SK-N-SH (cell line): ENCODE results near the gene ATF4. TPM values are rescaled to one million over a fixed set of nuclear protein-coding genes. Genes with fewer than 3 reads are reported as not detected.
"Not testable (repeated sequence)": the region's sequence is repeated elsewhere in the genome, so short reads cannot be mapped to it uniquely, and the experiment has no call there.

Experiments used
- CTCF ChIA-PET: fragments of 300-600, 350-600 bp; formaldehyde crosslinking; extraction: SDS; loops from one replicate; lab custom pipeline; 2021; lab: Yijun Ruan, JAX
- POLR2A ChIA-PET: fragments of 350-600 bp; sonication (Branson Sonifier 250); formaldehyde crosslinking; extraction: SDS; loops from one replicate; lab custom pipeline; 2020; ENCODE audit warnings: antibody characterized with exemption, inconsistent platforms; lab: Yijun Ruan, JAX
- DNase-seq: peaks from one replicate; pipeline ENCODE4 v3.0.0; 2012
- H2AFZ ChIP-seq: fragments of 200-600 bp; sonication (generic); 2 replicates; pipeline ENCODE4 v1.8.1; 2016; ENCODE audit warnings: antibody characterized with exemption, mild to moderate bottlenecking, low read depth
- H3F3A ChIP-seq: fragments of 200-600 bp; sonication (generic); replicated peaks from 2 replicates; pipeline ENCODE3; 2016; ENCODE audit warnings: antibody characterized with exemption, mild to moderate bottlenecking; ENCODE audit not compliant: insufficient read depth
- H3K27ac ChIP-seq, 2 experiments: fragments of 200-500 bp in 1 of 2; fragments of 200-600 bp in 1 of 2; sonication (Bioruptor generic) in 1 of 2; sonication (generic), shearing (Covaris generic) in 1 of 2; 2 replicates each; pipeline versions ENCODE4 v1.5.1 to v1.6.1; 2014 to 2016; ENCODE audit warnings: low read depth in 2 of 2, inconsistent platforms in 1 of 2, low read length in 1 of 2, mild to moderate bottlenecking in 1 of 2, mixed read lengths in 1 of 2
- H3K27me3 ChIP-seq: fragments of 200-600 bp; sonication (generic), shearing (Covaris generic); 2 replicates; pipeline ENCODE4 v1.6.1; 2016; ENCODE audit warnings: mixed run types; ENCODE audit not compliant: insufficient read depth
- H3K36me3 ChIP-seq, 2 experiments: fragments of 200-500 bp in 1 of 2; fragments of 200-600 bp in 1 of 2; sonication (Bioruptor generic) in 1 of 2; sonication (generic) in 1 of 2; replicated peaks in 1 of 2; 2 replicates each; pipeline versions ENCODE3 to v1.5.1; 2014 to 2016; ENCODE audit warnings: low read length in 1 of 2, mild to moderate bottlenecking in 1 of 2; ENCODE audit not compliant: insufficient read depth in 2 of 2, control insufficient read depth in 1 of 2
- H3K4me1 ChIP-seq, 2 experiments: fragments of 200-500 bp in 1 of 2; fragments of 200-600 bp in 1 of 2; sonication (Bioruptor generic) in 1 of 2; sonication (generic), shearing (Covaris generic) in 1 of 2; 2 replicates each; pipeline versions ENCODE4 v1.5.1 to v1.6.1; 2014 to 2016; ENCODE audit warnings: low read depth in 1 of 2, low read length in 1 of 2, mixed run types in 1 of 2; ENCODE audit not compliant: insufficient read depth in 2 of 2, control insufficient read depth in 1 of 2
- H3K4me2 ChIP-seq: fragments of 200-600 bp; sonication (generic), shearing (Covaris generic); 2 replicates; pipeline ENCODE4 v1.6.1; 2017; ENCODE audit warnings: mixed run types
- H3K4me3 ChIP-seq, 2 experiments: fragments of 200-500 bp in 1 of 2; fragments of 200-600 bp in 1 of 2; sonication (Bioruptor generic) in 1 of 2; sonication (generic), shearing (Covaris generic) in 1 of 2; 2 replicates each; pipeline versions ENCODE4 v1.5.1 to v1.8.1; 2014 to 2016; ENCODE audit warnings: low read depth in 2 of 2, inconsistent platforms in 1 of 2, low read length in 1 of 2, mild to moderate bottlenecking in 1 of 2, mixed read lengths in 1 of 2, moderate library complexity in 1 of 2
- H3K79me2 ChIP-seq: fragments of 200-600 bp; sonication (generic); 2 replicates; pipeline ENCODE4 v1.8.1; 2017; ENCODE audit warnings: mild to moderate bottlenecking; ENCODE audit not compliant: insufficient read depth
- H3K9ac ChIP-seq: fragments of 200-600 bp; sonication (generic); 2 replicates; pipeline ENCODE4 v1.6.1; 2017; ENCODE audit warnings: mixed run types
- H3K9me2 ChIP-seq: fragments of 200-600 bp; sonication (generic); 2 replicates; pipeline ENCODE4 v1.6.1; 2017; ENCODE audit warnings: mixed run types
- H3K9me3 ChIP-seq: fragments of 200-600 bp; sonication (generic); 2 replicates; pipeline ENCODE4 v1.6.1; 2017; ENCODE audit warnings: mixed run types, mild to moderate bottlenecking, moderate library complexity
- H4K20me1 ChIP-seq: fragments of 200-600 bp; sonication (generic); 2 replicates; pipeline ENCODE4 v1.6.1; 2017; ENCODE audit warnings: mild to moderate bottlenecking, mixed run types; ENCODE audit not compliant: insufficient read depth
- FOXJ3 ChIP-seq: sonication (generic); formaldehyde crosslinking; IDR thresholded peaks from 2 replicates; pipeline ENCODE4 v1.5.1; 2020; ENCODE audit warnings: mild to moderate bottlenecking, missing genetic modification reagents
- FOXM1 ChIP-seq: IDR thresholded peaks from 2 replicates; pipeline ENCODE4 v1.4.0; 2012; ENCODE audit warnings: low read depth, mild to moderate bottlenecking
- IRF3 ChIP-seq: fragments of 150-350 bp; IDR thresholded peaks from 2 replicates; pipeline ENCODE4 v1.6.1; 2016; ENCODE audit warnings: mild to moderate bottlenecking, low read depth, low read length
- MAX ChIP-seq: IDR thresholded peaks from 2 replicates; pipeline ENCODE4 v1.4.0; 2012; ENCODE audit warnings: low read depth
- NFIC ChIP-seq: IDR thresholded peaks from 2 replicates; pipeline ENCODE4 v1.4.0; 2012; ENCODE audit warnings: borderline replicate concordance
- POLR2AphosphoS5 ChIP-seq: IDR thresholded peaks from 2 replicates; pipeline ENCODE4 v1.6.1; 2012; ENCODE audit warnings: low read depth, low read length
- RFX5 ChIP-seq: IDR thresholded peaks from 2 replicates; pipeline ENCODE4 v1.6.1; 2012; ENCODE audit warnings: mild to moderate bottlenecking, improper control_type of control experiment, low read length
- SIN3A ChIP-seq: IDR thresholded peaks from 2 replicates; pipeline ENCODE4 v1.6.1; 2012; ENCODE audit warnings: low read depth, mild to moderate bottlenecking, low read length, moderate library complexity, borderline replicate concordance
- TCF12 ChIP-seq: IDR thresholded peaks from 2 replicates; pipeline ENCODE4 v1.4.0; 2012
- WGBS: methylation state at CpG from one replicate; pipeline ENCODE4 v1.1.6; 2017; ENCODE audit warnings: low lambda C conversion rate; 5-methylcytosine and 5-hydroxymethylcytosine counted together
- polyA plus RNA-seq, 3 experiments: library from polyadenylated mRNA; depleted of rRNA; stranded (reverse); fragments of >200 nt; gene quantifications; 2 replicates each; pipeline ENCODE4 v1.2.3, GENCODE V29; 2012
- TF ChIP-seq, protein P1 (sequence below): IDR thresholded peaks from 2 replicates; pipeline ENCODE4 v1.4.0; 2012; ENCODE audit warnings: low read depth, borderline replicate concordance
- TF ChIP-seq, protein P2 (sequence below): IDR thresholded peaks from 2 replicates; pipeline ENCODE4 v1.6.1; 2012; ENCODE audit warnings: mild to moderate bottlenecking, low read depth, low read length, moderate library complexity
- TF ChIP-seq, protein P3 (sequence below): fragments of 200-600 bp; sonication (generic); IDR thresholded peaks from 2 replicates; pipeline ENCODE4 v1.6.1; 2017; ENCODE audit warnings: antibody characterized with exemption, mild to moderate bottlenecking, moderate library complexity

ATF4 gene
- polyA plus RNA-seq, 1 of the 3 experiments (the other 2 are of a cell fraction): 375 TPM

- DNase-seq: no peak
- no peaks in the 10 kb centered on the region for H3K9me2 ChIP-seq
- no peak overlapping the region for H3K9ac ChIP-seq
- peaks cover 4 to 27% of the 10 kb centered on the region in 2 experiments for H3K36me3 ChIP-seq
- no peaks in the 10 kb centered on the region for H4K20me1 ChIP-seq
- peaks cover 38% of the 10 kb centered on the region for H3K79me2 ChIP-seq
- 96% methylated on average over 3 of the region's 16 CpGs for WGBS
- peak overlapping the region; percentile 82; the same call in 1 of the 2 replicates for H3K4me2 ChIP-seq
- no peaks in the 10 kb centered on the region for H3K27me3 ChIP-seq
- H2AFZ ChIP-seq: no peak overlapping the region
- H3K9me3 ChIP-seq: no peaks in the 10 kb centered on the region
- no peaks in the 10 kb centered on the region for H3F3A ChIP-seq
- H3K27ac ChIP-seq: no peak overlapping the region
- peaks cover 0 to 16% of the 10 kb centered on the region in 2 experiments; a peak in 2 of 4 replicates for H3K4me1 ChIP-seq
- no peak overlapping the region for H3K4me3 ChIP-seq
- TF ChIP-seq, protein P1, sequence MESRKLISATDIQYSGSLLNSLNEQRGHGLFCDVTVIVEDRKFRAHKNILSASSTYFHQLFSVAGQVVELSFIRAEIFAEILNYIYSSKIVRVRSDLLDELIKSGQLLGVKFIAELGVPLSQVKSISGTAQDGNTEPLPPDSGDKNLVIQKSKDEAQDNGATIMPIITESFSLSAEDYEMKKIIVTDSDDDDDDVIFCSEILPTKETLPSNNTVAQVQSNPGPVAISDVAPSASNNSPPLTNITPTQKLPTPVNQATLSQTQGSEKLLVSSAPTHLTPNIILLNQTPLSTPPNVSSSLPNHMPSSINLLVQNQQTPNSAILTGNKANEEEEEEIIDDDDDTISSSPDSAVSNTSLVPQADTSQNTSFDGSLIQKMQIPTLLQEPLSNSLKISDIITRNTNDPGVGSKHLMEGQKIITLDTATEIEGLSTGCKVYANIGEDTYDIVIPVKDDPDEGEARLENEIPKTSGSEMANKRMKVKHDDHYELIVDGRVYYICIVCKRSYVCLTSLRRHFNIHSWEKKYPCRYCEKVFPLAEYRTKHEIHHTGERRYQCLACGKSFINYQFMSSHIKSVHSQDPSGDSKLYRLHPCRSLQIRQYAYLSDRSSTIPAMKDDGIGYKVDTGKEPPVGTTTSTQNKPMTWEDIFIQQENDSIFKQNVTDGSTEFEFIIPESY: no peak
- TF ChIP-seq, protein P2, sequence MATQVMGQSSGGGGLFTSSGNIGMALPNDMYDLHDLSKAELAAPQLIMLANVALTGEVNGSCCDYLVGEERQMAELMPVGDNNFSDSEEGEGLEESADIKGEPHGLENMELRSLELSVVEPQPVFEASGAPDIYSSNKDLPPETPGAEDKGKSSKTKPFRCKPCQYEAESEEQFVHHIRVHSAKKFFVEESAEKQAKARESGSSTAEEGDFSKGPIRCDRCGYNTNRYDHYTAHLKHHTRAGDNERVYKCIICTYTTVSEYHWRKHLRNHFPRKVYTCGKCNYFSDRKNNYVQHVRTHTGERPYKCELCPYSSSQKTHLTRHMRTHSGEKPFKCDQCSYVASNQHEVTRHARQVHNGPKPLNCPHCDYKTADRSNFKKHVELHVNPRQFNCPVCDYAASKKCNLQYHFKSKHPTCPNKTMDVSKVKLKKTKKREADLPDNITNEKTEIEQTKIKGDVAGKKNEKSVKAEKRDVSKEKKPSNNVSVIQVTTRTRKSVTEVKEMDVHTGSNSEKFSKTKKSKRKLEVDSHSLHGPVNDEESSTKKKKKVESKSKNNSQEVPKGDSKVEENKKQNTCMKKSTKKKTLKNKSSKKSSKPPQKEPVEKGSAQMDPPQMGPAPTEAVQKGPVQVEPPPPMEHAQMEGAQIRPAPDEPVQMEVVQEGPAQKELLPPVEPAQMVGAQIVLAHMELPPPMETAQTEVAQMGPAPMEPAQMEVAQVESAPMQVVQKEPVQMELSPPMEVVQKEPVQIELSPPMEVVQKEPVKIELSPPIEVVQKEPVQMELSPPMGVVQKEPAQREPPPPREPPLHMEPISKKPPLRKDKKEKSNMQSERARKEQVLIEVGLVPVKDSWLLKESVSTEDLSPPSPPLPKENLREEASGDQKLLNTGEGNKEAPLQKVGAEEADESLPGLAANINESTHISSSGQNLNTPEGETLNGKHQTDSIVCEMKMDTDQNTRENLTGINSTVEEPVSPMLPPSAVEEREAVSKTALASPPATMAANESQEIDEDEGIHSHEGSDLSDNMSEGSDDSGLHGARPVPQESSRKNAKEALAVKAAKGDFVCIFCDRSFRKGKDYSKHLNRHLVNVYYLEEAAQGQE: no peak
- ChIA-PET POLR2A (no interaction called here), CTCF (interaction anchor here (1.1 to 2.7 kb wide), 3 partner anchors 10 to 25 kb away, joined by 3 to 15 read pairs (median 3); no protein-coding TSS in a partner anchor)
Observed at GRCh38 chr22:39504071-39504470, 16.3 kb upstream of the ATF4 start.

GRCh38 chr22:39507021-39507420, 13.3 kb upstream of the ATF4 start:
- POLR2A ChIA-PET, H3K4me1 ChIP-seq, H3K4me2 ChIP-seq, H3K27ac ChIP-seq, DNase-seq, H4K20me1 ChIP-seq, H2AFZ ChIP-seq, H3K9ac ChIP-seq, H3K9me2 ChIP-seq, H3F3A ChIP-seq, H3K27me3 ChIP-seq, H3K9me3 ChIP-seq, H3K4me3 ChIP-seq: not testable (repeated sequence)
- WGBS: 100% methylated on average over 3 of the region's 10 CpGs
- CTCF ChIA-PET: interaction anchor here (0.6 to 1.3 kb wide), 3 partner anchors 9 to 153 kb away, joined by 3 to 7 read pairs (median 3); no protein-coding TSS in a partner anchor
- H3K36me3 ChIP-seq: peaks cover 4 to 43% of the 10 kb centered on the region in 2 experiments
- H3K79me2 ChIP-seq: peaks cover 38% of the 10 kb centered on the region

- Histone ChIP-seq H3K36me3 (peaks cover 4 to 46% of the 10 kb centered on the region in 2 experiments), H3K4me1 (peaks cover 0 to 3% of the 10 kb centered on the region in 2 experiments; a peak in 2 of 4 replicates), H3K9ac (no peak overlapping the region), H3K9me3 (no peaks in the 10 kb centered on the region), H2AFZ (no peak overlapping the region), H3K4me3 (no peak overlapping the region), H3F3A (no peaks in the 10 kb centered on the region), H3K4me2 (no peak overlapping the region), H3K27ac (no peak overlapping the region), H3K9me2 (no peaks in the 10 kb centered on the region), H4K20me1 (no peaks in the 10 kb centered on the region), H3K27me3 (no peaks in the 10 kb centered on the region), H3K79me2 (peaks cover 27% of the 10 kb centered on the region)
- DNase-seq: no peak
- WGBS: 96% methylated on average over 4 of the region's 4 CpGs
- ChIA-PET CTCF (interaction anchor here (1.2 kb wide), 1 partner anchor 11 kb away, joined by 3 read pairs; no protein-coding TSS in a partner anchor), POLR2A (no interaction called here)
- TF ChIP-seq, protein P3, sequence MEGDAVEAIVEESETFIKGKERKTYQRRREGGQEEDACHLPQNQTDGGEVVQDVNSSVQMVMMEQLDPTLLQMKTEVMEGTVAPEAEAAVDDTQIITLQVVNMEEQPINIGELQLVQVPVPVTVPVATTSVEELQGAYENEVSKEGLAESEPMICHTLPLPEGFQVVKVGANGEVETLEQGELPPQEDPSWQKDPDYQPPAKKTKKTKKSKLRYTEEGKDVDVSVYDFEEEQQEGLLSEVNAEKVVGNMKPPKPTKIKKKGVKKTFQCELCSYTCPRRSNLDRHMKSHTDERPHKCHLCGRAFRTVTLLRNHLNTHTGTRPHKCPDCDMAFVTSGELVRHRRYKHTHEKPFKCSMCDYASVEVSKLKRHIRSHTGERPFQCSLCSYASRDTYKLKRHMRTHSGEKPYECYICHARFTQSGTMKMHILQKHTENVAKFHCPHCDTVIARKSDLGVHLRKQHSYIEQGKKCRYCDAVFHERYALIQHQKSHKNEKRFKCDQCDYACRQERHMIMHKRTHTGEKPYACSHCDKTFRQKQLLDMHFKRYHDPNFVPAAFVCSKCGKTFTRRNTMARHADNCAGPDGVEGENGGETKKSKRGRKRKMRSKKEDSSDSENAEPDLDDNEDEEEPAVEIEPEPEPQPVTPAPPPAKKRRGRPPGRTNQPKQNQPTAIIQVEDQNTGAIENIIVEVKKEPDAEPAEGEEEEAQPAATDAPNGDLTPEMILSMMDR: no peak
- TF ChIP-seq POLR2AphosphoS5: no peak
- TF ChIP-seq RFX5: no peak
- TF ChIP-seq IRF3: no peak
- TF ChIP-seq FOXM1: no peak
- no peak for TF ChIP-seq FOXJ3
- no peak for TF ChIP-seq MAX
- no peak for TF ChIP-seq TCF12
- TF ChIP-seq SIN3A: no peak
- no peak for TF ChIP-seq NFIC
Observed at GRCh38 chr22:39508393-39508792, 12.0 kb upstream of the ATF4 start.
